Astrocyte (in vitro differentiated cells and primary cell): ENCODE data around the gene NACC1. TPM values are rescaled to one million over a fixed set of nuclear protein-coding genes. Genes with fewer than 3 reads are reported as not detected.
A peak's percentile ranks its signal among the peaks of the same experiment; 100 is the strongest.

Source experiments
- DNase-seq: peaks from one replicate; pipeline ENCODE4 v3.0.0-alpha.2; 2010; ENCODE audit warnings: low read depth
- FAIRE-seq: peaks from 2 replicates; lab custom pipeline; 2011; peaks lifted over from hg19 to GRCh38; lab: Jason Lieb, UNC
- H2AFZ ChIP-seq: 2 replicates; pipeline ENCODE4 v1.6.0; 2012; ENCODE audit warnings: low read depth, low read length, inconsistent platforms
- H3K27ac ChIP-seq: 2 replicates; pipeline ENCODE4 v1.5.1; 2011; ENCODE audit warnings: low read depth, low read length, inconsistent platforms
- H3K27me3 ChIP-seq: 2 replicates; pipeline ENCODE4 v1.6.0; 2011; ENCODE audit warnings: low read length, inconsistent platforms; ENCODE audit not compliant: insufficient read depth
- H3K36me3 ChIP-seq: 2 replicates; pipeline ENCODE4 v1.5.1; 2011; ENCODE audit warnings: low read length, inconsistent platforms; ENCODE audit not compliant: insufficient read depth
- H3K4me1 ChIP-seq: 2 replicates; pipeline ENCODE4 v1.5.1; 2011; ENCODE audit warnings: low read length, inconsistent platforms; ENCODE audit not compliant: insufficient read depth
- H3K4me2 ChIP-seq: 2 replicates; pipeline ENCODE4 v1.6.0; 2012; ENCODE audit warnings: low read length, inconsistent platforms
- H3K4me3 ChIP-seq: 2 replicates; pipeline ENCODE4 v1.5.1; 2011; ENCODE audit warnings: low read depth, mild to moderate bottlenecking, low read length, inconsistent platforms; ENCODE audit not compliant: insufficient read depth
- H3K79me2 ChIP-seq: 2 replicates; pipeline ENCODE4 v1.6.0; 2012; ENCODE audit warnings: mild to moderate bottlenecking, low read length, inconsistent platforms; ENCODE audit not compliant: insufficient read depth
- H3K9ac ChIP-seq: 2 replicates; pipeline ENCODE4 v1.6.0; 2012; ENCODE audit warnings: mild to moderate bottlenecking, low read length, inconsistent platforms
- H3K9me3 ChIP-seq: 2 replicates; pipeline ENCODE4 v1.5.1; 2012; ENCODE audit warnings: low read depth, mild to moderate bottlenecking, low read length, inconsistent platforms; ENCODE audit not compliant: insufficient read depth
- H4K20me1 ChIP-seq: 2 replicates; pipeline ENCODE4 v1.6.0; 2012; ENCODE audit warnings: low read length, inconsistent platforms; ENCODE audit not compliant: insufficient read depth
- H3K27ac Mint-ChIP-seq: one replicate; pipeline ENCODE4 v1.8.0; 2021; ENCODE audit warnings: mild to moderate bottlenecking, mixed read lengths; ENCODE audit not compliant: unreplicated experiment
- H3K27me3 Mint-ChIP-seq: one replicate; pipeline ENCODE4 v1.8.0; 2021; ENCODE audit warnings: low read depth, mixed read lengths; ENCODE audit not compliant: unreplicated experiment
- H3K36me3 Mint-ChIP-seq: one replicate; pipeline ENCODE4 v1.8.0; 2021; ENCODE audit warnings: low read depth, mixed read lengths; ENCODE audit not compliant: unreplicated experiment
- H3K4me1 Mint-ChIP-seq: one replicate; pipeline ENCODE4 v1.8.0; 2021; ENCODE audit warnings: low read depth, mixed read lengths; ENCODE audit not compliant: unreplicated experiment
- H3K4me3 Mint-ChIP-seq: one replicate; pipeline ENCODE4 v1.8.0; 2021; ENCODE audit warnings: mild to moderate bottlenecking, moderate library complexity, mixed read lengths; ENCODE audit not compliant: unreplicated experiment
- H3K9me3 Mint-ChIP-seq: one replicate; pipeline ENCODE4 v1.8.0; 2021; ENCODE audit warnings: mild to moderate bottlenecking, mixed read lengths; ENCODE audit not compliant: unreplicated experiment
- CTCF ChIP-seq: IDR thresholded peaks from 2 replicates; pipeline ENCODE4 v1.5.1; 2011; ENCODE audit warnings: low read depth, mild to moderate bottlenecking, inconsistent platforms, low read length, moderate library complexity; ENCODE audit not compliant: insufficient read depth
- EZH2 ChIP-seq: IDR thresholded peaks from 2 replicates; pipeline ENCODE4 v1.6.1; 2012; ENCODE audit warnings: mild to moderate bottlenecking, low read length, inconsistent platforms; ENCODE audit not compliant: insufficient read depth
- total RNA-seq: library from RNA; stranded (reverse); gene quantifications from 2 replicates; pipeline ENCODE4 v1.2.1, GENCODE V29; 2021

Gene NACC1
- total RNA-seq, 1 donor from 2014 or later: 104 TPM

- H3K9ac ChIP-seq: peak overlapping the region; percentile 94
- peaks cover 39% of the 10 kb centered on the region for H3K4me1 Mint-ChIP-seq
Measured at GRCh38 chr19:13117176-13117771, 790 bp upstream of the NACC1 start.

GRCh38 chr19:13118424-13119193, 545 bp downstream of the NACC1 start:
- Mint-ChIP-seq H3K4me3 (peak overlapping the region; percentile 89), H3K27ac (no peak overlapping the region), H3K36me3 (peaks cover 5% of the 10 kb centered on the region), H3K9me3 (no peaks in the 10 kb centered on the region), H3K27me3 (no peaks in the 10 kb centered on the region), H3K4me1 (peaks cover 48% of the 10 kb centered on the region)
- H3K9ac ChIP-seq: peak overlapping the region; percentile 95
- peak overlapping the region; percentile 88 for H3K27ac ChIP-seq
- peak overlapping the region; percentile 78 for H3K4me3 ChIP-seq
- TF ChIP-seq CTCF (no peak), EZH2 (no peak)
- no peaks in the 10 kb centered on the region for H3K9me3 ChIP-seq
- peaks cover 49% of the 10 kb centered on the region for H4K20me1 ChIP-seq
- DNase-seq: peak; percentile 30
- peaks cover 61% of the 10 kb centered on the region for H3K4me1 ChIP-seq
- no peaks in the 10 kb centered on the region for H3K27me3 ChIP-seq
- H2AFZ ChIP-seq: no peak overlapping the region
- peak overlapping the region; percentile 92 for H3K4me2 ChIP-seq
- H3K79me2 ChIP-seq: peaks cover 76% of the 10 kb centered on the region
- no peak for FAIRE-seq
- H3K36me3 ChIP-seq: peaks cover 3% of the 10 kb centered on the region

More at GRCh38 chr19:13117176-13117771, 790 bp upstream of the NACC1 start:
- peak overlapping the region; percentile 98 for H3K4me3 Mint-ChIP-seq
- TF ChIP-seq CTCF (no peak), EZH2 (no peak)
- peaks cover 66% of the 10 kb centered on the region for H3K79me2 ChIP-seq
- no peak overlapping the region for H3K27ac ChIP-seq
- H3K27ac Mint-ChIP-seq: peak overlapping the region; percentile 98
- H3K36me3 Mint-ChIP-seq: no peaks in the 10 kb centered on the region
- H3K27me3 ChIP-seq: no peaks in the 10 kb centered on the region
- no peaks in the 10 kb centered on the region for H3K9me3 ChIP-seq
- peaks cover 6% of the 10 kb centered on the region for H3K36me3 ChIP-seq
- H3K4me1 ChIP-seq: peaks cover 53% of the 10 kb centered on the region
- H3K4me3 ChIP-seq: peak overlapping the region; percentile 94
- peaks cover 36% of the 10 kb centered on the region for H4K20me1 ChIP-seq
- no peak for DNase-seq
- peak overlapping the region; percentile 98 for H3K4me2 ChIP-seq
- no peaks in the 10 kb centered on the region for H3K27me3 Mint-ChIP-seq
- peak overlapping the region; percentile 83 for H2AFZ ChIP-seq
- no peaks in the 10 kb centered on the region for H3K9me3 Mint-ChIP-seq
- no peak for FAIRE-seq
